ENCODE results near the gene UIMC1.

UIMC1 gene

DNA sequence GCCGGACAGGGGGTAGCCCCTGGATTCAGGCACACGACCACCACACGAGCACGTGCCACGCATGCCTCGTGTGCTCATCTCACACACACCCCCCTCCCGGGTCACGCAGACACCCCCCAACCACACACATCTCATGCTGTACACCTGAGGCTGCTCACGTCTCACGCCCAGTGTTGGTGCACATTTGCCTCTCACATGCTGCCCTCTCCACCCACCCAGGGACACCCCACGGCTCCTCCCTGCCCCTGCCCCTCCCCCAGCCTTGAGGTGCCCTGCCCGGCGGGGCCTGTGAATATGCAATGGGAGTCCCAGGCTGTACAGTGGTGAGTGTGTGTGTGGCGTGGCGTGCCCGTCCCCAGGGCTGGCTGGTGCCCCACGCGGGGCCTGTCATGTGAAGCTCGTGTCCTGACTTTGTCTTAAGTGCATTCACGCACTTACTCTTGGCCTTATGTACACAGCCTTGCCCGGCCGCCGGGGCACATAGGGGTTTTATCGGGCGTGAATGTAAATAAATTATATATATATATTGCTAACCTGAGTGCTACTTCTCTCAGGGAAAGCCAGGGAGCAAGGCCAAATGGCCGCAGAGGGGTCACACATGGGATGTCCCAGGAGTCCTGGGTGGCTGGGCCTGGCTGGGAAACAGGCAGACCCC, 126.1 kb downstream of the UIMC1 start:
- H3K79me2 ChIP-seq (ENCODE audit: insufficient read depth, low read depth) = no peaks in the 10 kb centered on the region
- no peak overlapping the region for H3K4me3 ChIP-seq (IDR thresholded peaks at IDR 0.05; ENCODE audit: insufficient read depth, low read depth, low read length)
- no peaks in the 10 kb centered on the region for H3K4me1 ChIP-seq (ENCODE audit: low read depth, poor library complexity, severe bottlenecking)
- H3K27ac ChIP-seq = no peak overlapping the region
- H3K4me2 ChIP-seq = no peak overlapping the region
- H3K27me3 ChIP-seq (ENCODE audit: insufficient read depth, low read depth) = peaks cover 45% of the 10 kb centered on the region
- TF ChIP-seq CTCF (conservative IDR thresholded peaks at IDR 0.05; ENCODE audit: low read depth, low read length) = no peak
- H3K9ac ChIP-seq = no peak overlapping the region
- H2AFZ ChIP-seq (ENCODE audit: low read depth) = no peak overlapping the region
- H3K36me3 ChIP-seq (ENCODE audit: insufficient read depth) = no peaks in the 10 kb centered on the region
- H4K20me1 ChIP-seq (ENCODE audit: insufficient read depth) = no peaks in the 10 kb centered on the region

DNA sequence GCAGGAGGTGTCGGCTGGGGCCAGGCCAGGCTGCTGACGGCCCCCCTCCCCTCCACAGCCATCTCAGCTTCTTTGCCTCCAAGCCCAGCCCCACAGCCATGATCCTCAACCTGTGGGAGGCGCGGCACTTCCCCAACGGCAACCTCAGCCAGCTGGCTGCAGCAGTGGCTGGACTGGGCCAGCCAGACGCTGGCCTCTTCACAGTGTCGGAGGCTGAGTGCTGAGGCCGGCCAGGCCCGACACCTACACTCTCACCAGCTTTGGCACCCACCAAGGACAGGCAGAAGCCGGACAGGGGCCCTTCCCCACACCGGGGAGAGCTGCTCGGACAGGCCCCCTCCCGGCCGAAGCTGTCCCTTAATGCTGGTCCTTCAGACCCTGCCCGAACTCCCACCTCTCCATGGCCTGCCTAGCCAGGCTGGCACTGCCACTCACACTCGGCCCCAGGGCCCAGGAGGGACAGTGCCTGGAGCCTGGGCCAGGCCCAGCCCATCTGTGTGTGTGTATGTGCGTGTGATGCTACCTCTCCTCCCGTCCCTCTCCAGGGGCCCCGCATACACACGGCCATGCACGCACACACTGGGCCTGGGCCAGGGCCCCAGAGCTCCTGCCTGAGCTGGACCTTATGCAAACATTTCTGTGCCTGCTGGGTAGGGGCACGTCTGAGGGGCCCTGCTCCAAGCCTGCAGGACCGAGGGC, 126.8 kb downstream of the UIMC1 start:
- TF ChIP-seq CTCF (conservative IDR thresholded peaks at IDR 0.05; ENCODE audit: low read depth, low read length) = no peak
- H3K36me3 ChIP-seq (ENCODE audit: insufficient read depth) = no peaks in the 10 kb centered on the region
- peaks cover 40% of the 10 kb centered on the region; the same call in 1 of the 2 replicates for H3K27me3 ChIP-seq (ENCODE audit: insufficient read depth, low read depth)
- H2AFZ ChIP-seq (ENCODE audit: low read depth) = no peak overlapping the region
- no peak overlapping the region for H3K9ac ChIP-seq
- no peaks in the 10 kb centered on the region for H3K4me1 ChIP-seq (ENCODE audit: low read depth, poor library complexity, severe bottlenecking)
- H3K79me2 ChIP-seq (ENCODE audit: insufficient read depth, low read depth) = no peaks in the 10 kb centered on the region
- no peaks in the 10 kb centered on the region for H4K20me1 ChIP-seq (ENCODE audit: insufficient read depth)
- no peak overlapping the region for H3K4me2 ChIP-seq
- no peak overlapping the region for H3K27ac ChIP-seq
- H3K4me3 ChIP-seq (IDR thresholded peaks at IDR 0.05; ENCODE audit: insufficient read depth, low read depth, low read length) = no peak overlapping the region

GRCh38 chr5:176878906-176879662, 127.5 kb downstream of the UIMC1 start:
- no peak for TF ChIP-seq CTCF (conservative IDR thresholded peaks at IDR 0.05; ENCODE audit: low read depth, low read length)
- H4K20me1 ChIP-seq (ENCODE audit: insufficient read depth) = no peaks in the 10 kb centered on the region
- no peak overlapping the region for H3K4me2 ChIP-seq
- no peak overlapping the region for H3K4me3 ChIP-seq (IDR thresholded peaks at IDR 0.05; ENCODE audit: insufficient read depth, low read depth, low read length)
- no peak overlapping the region for H3K9ac ChIP-seq
- H3K36me3 ChIP-seq (ENCODE audit: insufficient read depth) = no peaks in the 10 kb centered on the region
- no peaks in the 10 kb centered on the region for H3K79me2 ChIP-seq (ENCODE audit: insufficient read depth, low read depth)
- no peak overlapping the region for H2AFZ ChIP-seq (ENCODE audit: low read depth)
- H3K27me3 ChIP-seq (ENCODE audit: insufficient read depth, low read depth) = peaks cover 36% of the 10 kb centered on the region; the same call in 1 of the 2 replicates
- no peak overlapping the region for H3K27ac ChIP-seq
- H3K4me1 ChIP-seq (ENCODE audit: low read depth, poor library complexity, severe bottlenecking) = no peaks in the 10 kb centered on the region

- Histone ChIP-seq H2AFZ (ENCODE audit: low read depth) (no peak overlapping the region), H3K27me3 (ENCODE audit: insufficient read depth, low read depth) (peaks cover 34% of the 10 kb centered on the region; the same call in 1 of the 2 replicates), H3K4me3 (IDR thresholded peaks at IDR 0.05; ENCODE audit: insufficient read depth, low read depth, low read length) (no peak overlapping the region), H3K9ac (no peak overlapping the region), H3K36me3 (ENCODE audit: insufficient read depth) (no peaks in the 10 kb centered on the region), H3K4me1 (ENCODE audit: low read depth, poor library complexity, severe bottlenecking) (no peaks in the 10 kb centered on the region), H3K79me2 (ENCODE audit: insufficient read depth, low read depth) (no peaks in the 10 kb centered on the region), H4K20me1 (ENCODE audit: insufficient read depth) (no peaks in the 10 kb centered on the region), H3K4me2 (no peak overlapping the region), H3K27ac (no peak overlapping the region)
- TF ChIP-seq CTCF (conservative IDR thresholded peaks at IDR 0.05; ENCODE audit: low read depth, low read length) = no peak
Observed at GRCh38 chr5:176878463-176878862, 128.1 kb downstream of the UIMC1 start.

All from KMS-11 (cell line).